Peyer's patch (tissue), 4 donors: Measurements from ENCODE around the gene OR2F1.

Source experiments
- CTCF ChIP-seq, 6 experiments: fragments of 450-650 bp in 4 of 6; fragments of 200-600 bp in 2 of 6; sonication (generic) in 1 of 6; IDR thresholded peaks; one replicate each; pipeline ENCODE4 v1.5.1; 2017 to 2019; ENCODE audit warnings: antibody characterized with exemption in 6 of 6, mild to moderate bottlenecking in 3 of 6, moderate library complexity in 1 of 6
- POLR2A ChIP-seq, 2 donors: fragments of 450-650 bp; IDR thresholded peaks; one replicate each; pipeline ENCODE4 v1.5.1; 2017; ENCODE audit warnings: antibody characterized with exemption in 2 of 2, mild to moderate bottlenecking in 2 of 2, moderate library complexity in 2 of 2

GRCh38 chr7:144011458-144012230 is 57.0 kb downstream of the OR2F1 start:
- TF ChIP-seq CTCF (IDR thresholded peaks at IDR 0.05), result no peak
- TF ChIP-seq POLR2A (IDR thresholded peaks at IDR 0.05), result no peak
